ENCODE results near the gene LLGL2. TPM values are rescaled to one million over a fixed set of nuclear protein-coding genes. Genes with fewer than 3 reads are reported as not detected.

LLGL2 gene
- total RNA-seq, 1 experiment from 2014 or later, result 165 TPM

GRCh38 chr17:75564195-75564594 is 38.7 kb downstream of the LLGL2 start:
- H3K4me1 ChIP-seq, result peaks cover 8% of the 10 kb centered on the region; the same call in 1 of the 2 replicates
- CTCF ChIA-PET, result interaction anchor here (2.4 kb wide), 1 partner anchor 48 kb away, joined by 17 read pairs; the partner anchor contains the start of gene TSEN54
- H3K36me3 ChIP-seq (ENCODE audit: control insufficient read depth, insufficient read depth, low read length), result peaks cover 6% of the 10 kb centered on the region
- Mint-ChIP-seq H3K4me3 (ENCODE audit: unreplicated experiment) (no peak overlapping the region), H3K9me3 (ENCODE audit: unreplicated experiment) (no peaks in the 10 kb centered on the region), H3K27ac (ENCODE audit: unreplicated experiment) (no peak overlapping the region), H3K36me3 (ENCODE audit: insufficient read depth, unreplicated experiment) (peaks cover 72% of the 10 kb centered on the region), H3K4me1 (ENCODE audit: low read depth, unreplicated experiment) (no peaks in the 10 kb centered on the region), H3K27me3 (ENCODE audit: insufficient read depth, unreplicated experiment) (no peaks in the 10 kb centered on the region)
- TF ChIP-seq CTCF (IDR thresholded peaks at IDR 0.05; ENCODE audit: insufficient read depth in 1 of 2, low read depth in 1 of 2, low read length in 1 of 2, severe bottlenecking in 1 of 2, unreplicated experiment in 1 of 2), result no peak
- no peak for DNase-seq
- H3K27me3 ChIP-seq (replicated peaks; ENCODE audit: control insufficient read depth, insufficient read depth, low read length), result no peaks in the 10 kb centered on the region
- POLR2A ChIA-PET, result no interaction called here
- no TSS peak for BruUV-seq (replicated peaks)
- no peaks in the 10 kb centered on the region for H3K9me3 ChIP-seq
- intact Hi-C loops (cut with micrococcal nuclease; ENCODE audit: unreplicated experiment), result loop anchor here (2.0 kb wide), 1 partner anchor 33 kb away; no protein-coding TSS in a partner anchor
- H3K4me3 ChIP-seq (ENCODE audit: low read depth, low read length), result no peak overlapping the region

GRCh38 chr17:75565066-75565465 is 39.6 kb downstream of the LLGL2 start:
- H3K4me1 Mint-ChIP-seq (ENCODE audit: low read depth, unreplicated experiment), result no peaks in the 10 kb centered on the region
- no peak overlapping the region for H3K4me3 ChIP-seq (ENCODE audit: low read depth, low read length)
- intact Hi-C loops (cut with micrococcal nuclease; ENCODE audit: unreplicated experiment), result loop anchor here (2.0 kb wide), 1 partner anchor 34 kb away; no protein-coding TSS in a partner anchor
- H3K27me3 Mint-ChIP-seq (ENCODE audit: insufficient read depth, unreplicated experiment), result no peaks in the 10 kb centered on the region
- no peak for TF ChIP-seq CTCF (IDR thresholded peaks at IDR 0.05; ENCODE audit: insufficient read depth in 1 of 2, low read depth in 1 of 2, low read length in 1 of 2, severe bottlenecking in 1 of 2, unreplicated experiment in 1 of 2)
- no TSS peak for BruUV-seq (replicated peaks)
- H3K27ac Mint-ChIP-seq (ENCODE audit: unreplicated experiment), result peak overlapping the region; percentile 58
- H3K36me3 ChIP-seq (ENCODE audit: control insufficient read depth, insufficient read depth, low read length), result peaks cover 4% of the 10 kb centered on the region
- DNase-seq, result peak; percentile 79
- peaks cover 73% of the 10 kb centered on the region for H3K36me3 Mint-ChIP-seq (ENCODE audit: insufficient read depth, unreplicated experiment)
- H3K9me3 Mint-ChIP-seq (ENCODE audit: unreplicated experiment), result no peaks in the 10 kb centered on the region
- peaks cover 8% of the 10 kb centered on the region; the same call in 1 of the 2 replicates for H3K4me1 ChIP-seq
- POLR2A ChIA-PET, result no interaction called here
- no peaks in the 10 kb centered on the region for H3K27me3 ChIP-seq (replicated peaks; ENCODE audit: control insufficient read depth, insufficient read depth, low read length)
- no peaks in the 10 kb centered on the region for H3K9me3 ChIP-seq
- CTCF ChIA-PET, result interaction anchor here (1.1 to 2.4 kb wide), 3 partner anchors 23 to 48 kb away, joined by 3 to 17 read pairs (median 5); partner anchors contain the start of gene TSEN54
- no peak overlapping the region for H3K4me3 Mint-ChIP-seq (ENCODE audit: unreplicated experiment)

- no peak for DNase-seq
- H3K27me3 ChIP-seq (replicated peaks; ENCODE audit: control insufficient read depth, insufficient read depth, low read length), result no peaks in the 10 kb centered on the region
- intact Hi-C loops (cut with micrococcal nuclease; ENCODE audit: unreplicated experiment), result loop anchor here (2.0 kb wide), 1 partner anchor 35 kb away; no protein-coding TSS in a partner anchor
- H3K4me1 ChIP-seq, result peaks cover 8% of the 10 kb centered on the region; the same call in 1 of the 2 replicates
- H3K27ac Mint-ChIP-seq (ENCODE audit: unreplicated experiment), result peak overlapping the region; percentile 58
- H3K9me3 Mint-ChIP-seq (ENCODE audit: unreplicated experiment), result no peaks in the 10 kb centered on the region
- no peak for TF ChIP-seq CTCF (IDR thresholded peaks at IDR 0.05; ENCODE audit: insufficient read depth in 1 of 2, low read depth in 1 of 2, low read length in 1 of 2, severe bottlenecking in 1 of 2, unreplicated experiment in 1 of 2)
- H3K36me3 ChIP-seq (ENCODE audit: control insufficient read depth, insufficient read depth, low read length), result peaks cover 4% of the 10 kb centered on the region
- no peak overlapping the region for H3K4me3 ChIP-seq (ENCODE audit: low read depth, low read length)
- ChIA-PET CTCF (interaction anchor here (1.1 to 2.4 kb wide), 3 partner anchors 23 to 49 kb away, joined by 3 to 17 read pairs (median 5); partner anchors contain the start of gene TSEN54), POLR2A (no interaction called here)
- BruUV-seq (replicated peaks), result TSS peak; percentile 16
- no peaks in the 10 kb centered on the region for H3K4me1 Mint-ChIP-seq (ENCODE audit: low read depth, unreplicated experiment)
- no peaks in the 10 kb centered on the region for H3K9me3 ChIP-seq
- peaks cover 77% of the 10 kb centered on the region for H3K36me3 Mint-ChIP-seq (ENCODE audit: insufficient read depth, unreplicated experiment)
- H3K4me3 Mint-ChIP-seq (ENCODE audit: unreplicated experiment), result no peak overlapping the region
- no peaks in the 10 kb centered on the region for H3K27me3 Mint-ChIP-seq (ENCODE audit: insufficient read depth, unreplicated experiment)
Observed at GRCh38 chr17:75565618-75566017, 40.1 kb downstream of the LLGL2 start.

All from Caco-2 (cell line).